Measurements from ENCODE around the gene ACAD8.
"Not testable (repeated sequence)": the region's sequence is repeated elsewhere in the genome, so short reads cannot be mapped to it uniquely, and the experiment has no call there.

ACAD8 gene

DNA sequence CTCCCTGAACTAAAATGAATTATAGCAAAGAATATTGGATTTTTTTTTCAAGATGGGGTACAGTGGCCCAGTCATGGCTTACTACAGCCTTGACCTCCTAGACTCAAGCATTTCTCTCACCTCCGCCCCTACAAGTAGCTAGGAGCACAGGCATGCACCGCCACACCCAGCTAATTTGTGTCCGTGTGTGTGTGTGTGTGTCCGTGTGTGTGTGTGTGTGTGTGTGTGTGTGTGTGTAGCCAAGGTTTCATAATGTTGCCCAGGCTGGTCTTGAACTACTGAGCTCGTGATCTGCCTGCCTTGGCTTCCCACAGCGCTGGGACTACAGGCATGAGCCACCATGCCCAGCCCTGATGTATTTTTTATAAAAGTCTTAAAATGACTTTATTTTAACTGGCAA lies 12.8 kb upstream of the ACAD8 start:
- no peak for DNase-seq (ENCODE audit: low spot score)

DNA sequence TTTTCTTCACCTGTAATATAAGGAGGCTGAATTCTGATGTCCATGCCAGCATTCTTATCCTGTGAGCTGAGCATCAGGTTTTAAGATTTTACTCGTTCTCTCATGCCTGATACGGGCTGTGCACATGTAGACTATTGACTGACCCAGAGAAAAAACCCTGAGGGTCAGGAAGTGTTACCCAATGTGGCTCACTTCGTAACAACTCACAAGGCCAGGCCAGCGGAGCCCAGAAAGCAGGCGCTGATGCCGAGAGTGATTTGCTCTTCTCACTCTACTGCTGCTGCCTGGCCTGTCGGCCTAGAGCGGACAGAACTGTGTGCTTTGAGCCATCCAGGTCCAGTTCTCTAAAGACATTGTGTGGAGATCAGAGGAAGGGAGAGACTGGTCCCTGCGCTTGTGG lies 11.0 kb upstream of the ACAD8 start:
- no peak for DNase-seq (ENCODE audit: low spot score)

DNA sequence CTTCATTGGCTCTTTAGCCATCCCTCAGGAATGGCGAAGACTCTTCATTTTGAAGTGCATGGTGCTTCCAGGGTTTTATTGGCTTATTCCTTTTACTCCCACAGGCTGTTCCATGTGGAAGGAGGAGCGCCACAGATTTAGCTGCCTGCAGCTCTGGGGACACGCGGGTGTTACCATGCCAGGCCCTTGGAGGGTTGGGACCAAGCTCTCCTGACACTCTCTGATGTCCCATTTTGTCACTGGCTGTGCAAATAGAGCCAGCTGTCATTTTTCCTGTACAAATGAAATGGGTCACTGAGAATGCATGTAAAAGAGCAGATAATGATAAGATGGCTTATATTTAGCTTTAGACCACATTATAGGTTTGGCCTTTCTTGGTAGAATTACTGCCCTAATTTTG lies 9.5 kb upstream of the ACAD8 start:
- no peak for DNase-seq (ENCODE audit: low spot score)

DNA sequence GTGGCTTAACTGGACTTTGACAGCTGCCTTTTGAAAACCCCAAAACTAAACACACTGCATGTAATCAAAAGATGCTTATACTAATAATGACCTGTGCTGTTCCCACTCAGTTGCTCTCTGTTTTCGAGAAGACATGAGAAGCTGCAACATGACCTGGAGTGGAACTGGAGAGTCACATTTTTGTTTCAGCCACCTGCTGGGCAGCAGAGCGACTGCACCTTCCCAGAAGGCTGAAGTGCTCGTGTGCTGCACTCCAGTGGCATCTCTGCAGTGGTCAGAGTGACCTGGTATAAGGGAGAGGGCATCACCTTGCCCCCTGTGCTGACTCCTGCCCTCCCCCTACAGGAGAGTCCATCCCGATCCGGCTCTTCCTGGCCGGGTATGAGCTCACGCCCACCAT lies 8.8 kb upstream of the ACAD8 start:
- DNase-seq (ENCODE audit: low spot score), result peak; percentile 34

DNA sequence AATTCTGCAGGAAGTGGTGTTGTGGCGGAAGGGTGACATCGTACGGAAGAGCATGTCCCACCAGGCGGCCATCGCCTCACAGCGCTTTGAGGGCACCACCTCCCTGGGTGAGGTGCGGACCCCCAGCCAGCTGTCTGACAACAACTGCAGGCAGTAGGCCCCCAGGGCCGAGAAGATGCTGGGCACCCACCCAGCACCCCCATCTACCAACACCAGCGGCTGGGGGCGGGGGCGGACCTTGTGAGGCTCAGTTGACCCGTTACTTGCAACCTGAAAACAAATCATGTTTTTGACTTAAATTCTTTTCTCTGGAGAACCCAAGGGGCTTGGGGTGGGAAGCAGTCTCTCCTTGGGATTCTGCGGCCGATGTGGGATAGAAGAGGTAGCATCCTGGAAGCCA lies 7.9 kb upstream of the ACAD8 start:
- DNase-seq (ENCODE audit: low spot score), result no peak

DNA sequence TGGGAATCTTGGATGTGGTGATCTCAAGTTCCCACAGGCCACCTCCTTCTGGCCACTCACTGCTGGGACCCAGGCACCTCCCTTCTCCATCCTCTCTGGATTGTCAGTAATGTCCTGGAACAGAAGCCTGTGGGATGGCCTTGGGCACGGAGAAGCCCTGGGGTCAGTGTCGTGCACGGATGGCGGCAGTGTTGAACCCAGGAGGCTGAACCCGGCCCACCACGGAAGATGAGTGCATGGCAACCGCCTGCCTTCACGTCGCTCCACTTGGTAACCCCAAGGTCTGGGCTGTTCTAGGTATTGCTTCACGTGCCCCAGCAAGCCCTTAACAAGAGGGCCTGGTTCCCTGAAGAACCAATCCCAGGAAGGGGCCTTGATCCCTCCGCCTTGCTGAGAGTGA lies 7.3 kb upstream of the ACAD8 start:
- DNase-seq (ENCODE audit: low spot score), result no peak

DNA sequence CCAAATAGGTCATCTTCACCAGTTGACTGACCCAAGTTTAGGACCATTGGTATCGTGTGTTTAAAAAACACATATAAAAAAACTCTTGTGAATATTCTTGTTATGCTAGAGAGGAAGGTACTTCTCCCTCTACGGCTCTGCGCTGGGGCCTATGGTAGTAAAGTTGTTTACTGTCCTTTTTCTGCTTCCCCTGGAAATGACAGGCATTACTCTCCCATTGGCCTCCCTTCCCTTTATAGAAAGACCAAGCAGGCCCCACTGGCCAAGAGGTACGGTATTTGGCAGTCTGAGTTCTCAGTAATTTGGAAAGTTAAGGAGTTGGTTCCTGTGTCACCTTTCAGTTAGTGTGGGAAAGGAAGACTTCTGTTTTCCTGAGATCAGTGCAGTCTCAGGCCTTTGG lies 6.7 kb upstream of the ACAD8 start:
- no peak for DNase-seq (ENCODE audit: low spot score)

DNA sequence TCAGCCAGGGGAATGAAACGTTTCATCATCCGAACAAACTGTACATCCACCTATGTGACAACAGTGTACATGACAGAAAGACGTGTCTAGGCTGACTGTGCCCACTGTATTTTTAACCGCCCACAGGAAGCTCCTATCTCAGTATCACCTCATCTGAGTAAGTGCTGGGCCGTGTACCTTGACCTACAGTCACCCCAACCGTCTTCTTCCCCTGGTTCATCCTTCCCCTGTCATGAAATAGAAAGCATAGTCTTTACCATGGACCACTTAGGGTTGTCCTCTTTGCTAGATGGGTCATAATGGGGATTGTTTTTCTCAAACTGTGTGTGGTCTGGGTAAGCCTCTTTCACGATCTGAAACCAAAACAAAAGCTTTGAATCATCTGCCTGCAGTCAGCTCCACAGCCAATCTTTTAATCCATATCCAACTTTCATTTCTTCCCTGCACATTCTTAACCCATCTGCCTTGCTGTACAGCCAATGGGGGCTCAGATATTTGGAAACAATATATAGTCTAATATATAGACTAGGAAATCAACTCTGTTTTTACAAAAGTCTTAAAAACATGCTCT lies 4.4 kb upstream of the ACAD8 start:
- DNase-seq (ENCODE audit: low spot score), result no peak

DNA sequence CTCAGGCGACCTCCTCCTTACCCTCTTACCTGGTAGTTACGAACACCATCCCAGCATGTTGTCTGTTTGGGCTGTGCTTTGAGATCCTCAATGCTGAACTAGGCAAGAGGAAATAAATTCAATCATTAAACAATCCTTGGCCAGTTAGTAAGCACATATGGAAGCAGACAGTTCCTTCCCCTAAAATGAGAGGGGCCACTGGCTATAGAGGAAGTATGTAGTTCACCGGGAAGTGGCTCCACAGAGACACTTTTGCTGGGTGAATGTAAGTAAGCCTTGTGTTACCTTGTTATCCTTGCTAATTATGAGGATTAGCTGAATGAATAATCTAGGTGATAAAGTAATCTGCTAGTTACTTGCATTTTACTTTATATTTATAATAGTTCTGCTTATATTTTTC lies 3.1 kb upstream of the ACAD8 start:
- DNase-seq (ENCODE audit: low spot score), result no peak

DNA sequence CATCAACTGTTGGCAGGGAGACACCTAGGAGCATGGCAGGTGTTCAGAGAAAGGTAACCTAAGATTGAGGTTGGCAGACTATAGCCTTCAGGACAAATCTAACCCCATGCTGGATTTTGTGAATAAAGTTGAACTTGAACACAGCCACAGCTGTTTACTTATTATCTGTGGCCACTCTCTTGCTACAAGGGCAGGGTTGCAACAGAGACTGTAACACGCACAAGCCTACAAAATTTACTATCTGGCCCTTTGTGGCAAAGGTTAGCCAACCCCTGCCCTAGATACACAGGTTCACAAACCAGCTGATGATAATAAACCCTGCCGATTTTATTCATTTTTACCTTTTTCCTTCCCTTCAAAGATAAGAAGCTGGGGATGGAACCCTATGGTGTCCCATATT lies 2.7 kb upstream of the ACAD8 start:
- DNase-seq (ENCODE audit: low spot score), result no peak

DNA sequence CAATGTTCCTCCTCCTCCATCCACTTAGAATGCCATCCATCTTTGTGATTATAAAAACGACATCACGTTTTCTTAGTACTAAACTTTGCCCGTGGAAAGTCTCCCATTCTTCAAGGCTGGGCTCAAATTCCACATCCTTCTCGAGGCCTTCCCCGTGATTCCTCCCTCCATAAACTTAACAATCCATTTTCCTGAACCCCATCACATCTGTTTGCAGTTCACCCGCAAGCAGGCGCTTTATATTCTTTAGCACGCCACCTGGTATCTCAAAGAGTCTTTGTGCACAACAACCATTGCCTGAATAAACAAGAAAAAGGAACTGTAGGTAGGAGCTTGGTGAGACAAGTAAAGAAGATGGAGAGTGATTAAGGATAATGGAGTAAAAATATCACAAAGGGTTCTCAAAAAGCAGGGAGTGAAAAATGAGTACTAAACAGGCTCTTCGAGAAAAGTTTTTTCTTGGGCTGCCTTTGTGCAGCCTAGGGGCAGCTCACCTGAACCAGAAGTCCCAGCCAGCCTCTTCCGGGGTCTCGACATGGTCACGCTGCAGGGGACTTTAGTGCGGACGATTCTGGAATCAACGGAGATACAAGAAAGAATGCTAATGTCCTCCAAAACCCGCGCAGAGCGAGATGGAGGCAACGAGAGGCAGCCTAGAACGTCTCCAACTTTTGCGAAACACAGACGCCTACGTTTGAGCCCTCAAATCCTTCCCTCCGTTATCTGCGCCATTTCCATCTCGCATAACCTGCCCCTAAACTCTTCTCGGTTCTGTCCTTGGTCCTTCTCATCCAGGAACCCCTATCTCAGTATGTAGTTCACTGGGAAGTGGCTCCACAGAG lies 801 bp upstream of the ACAD8 start:
- DNase-seq (ENCODE audit: low spot score), result peak; percentile 64

DNA sequence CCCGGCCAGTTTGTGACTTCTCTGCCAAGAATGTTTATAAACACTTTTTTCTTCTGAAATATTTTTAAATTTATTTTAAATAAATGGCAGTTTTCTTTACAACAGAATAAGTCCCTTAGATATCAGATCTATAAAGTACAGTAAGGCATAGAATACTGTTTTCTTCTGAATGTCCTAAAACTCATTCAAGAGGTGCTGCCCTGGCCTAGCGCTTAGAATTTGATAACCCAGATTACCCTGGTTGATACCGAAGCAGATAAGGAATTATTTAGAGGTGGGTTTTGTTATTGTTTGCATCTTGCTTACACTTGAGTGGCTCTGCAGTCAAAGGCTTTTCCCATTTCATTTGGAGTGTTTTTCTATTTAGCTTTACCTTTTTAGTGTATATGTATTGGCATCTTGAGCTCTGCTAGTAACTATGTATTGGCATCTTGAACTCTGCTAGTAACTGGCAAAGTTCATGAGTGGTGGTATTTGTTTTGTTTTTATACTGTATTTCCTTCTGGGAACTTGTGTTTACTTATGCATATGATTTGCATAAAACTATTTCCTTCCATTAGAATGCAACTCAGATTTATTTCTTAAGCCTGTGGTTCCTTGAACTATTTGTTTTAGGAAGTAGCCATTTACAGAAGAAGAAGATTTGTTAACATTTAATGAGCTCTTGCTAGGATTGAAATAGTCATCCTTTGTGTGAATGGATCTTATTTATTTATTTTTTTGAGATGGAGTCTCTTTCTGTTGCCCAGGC lies 1.2 kb downstream of the ACAD8 start:
- DNase-seq (ENCODE audit: low spot score), result no peak

DNA sequence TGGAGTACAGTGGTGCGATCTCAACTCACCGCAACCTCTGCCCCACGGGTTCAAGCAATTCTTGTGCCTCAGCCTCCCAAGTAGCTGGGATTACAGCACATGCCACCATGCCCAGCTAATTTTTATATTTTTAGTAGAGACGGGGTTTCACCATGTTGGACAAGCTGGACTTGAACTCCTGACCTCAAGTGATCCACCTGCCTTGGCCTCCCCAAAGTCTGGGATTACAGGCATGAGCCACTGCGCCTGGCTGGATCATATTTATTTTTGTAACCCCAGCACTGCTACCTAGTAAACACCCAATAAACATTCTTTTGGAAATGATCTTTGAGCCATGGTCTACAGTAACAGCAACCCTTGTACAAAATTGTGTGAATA lies 1.8 kb downstream of the ACAD8 start:
- DNase-seq (ENCODE audit: low spot score), result not testable (repeated sequence)

DNA sequence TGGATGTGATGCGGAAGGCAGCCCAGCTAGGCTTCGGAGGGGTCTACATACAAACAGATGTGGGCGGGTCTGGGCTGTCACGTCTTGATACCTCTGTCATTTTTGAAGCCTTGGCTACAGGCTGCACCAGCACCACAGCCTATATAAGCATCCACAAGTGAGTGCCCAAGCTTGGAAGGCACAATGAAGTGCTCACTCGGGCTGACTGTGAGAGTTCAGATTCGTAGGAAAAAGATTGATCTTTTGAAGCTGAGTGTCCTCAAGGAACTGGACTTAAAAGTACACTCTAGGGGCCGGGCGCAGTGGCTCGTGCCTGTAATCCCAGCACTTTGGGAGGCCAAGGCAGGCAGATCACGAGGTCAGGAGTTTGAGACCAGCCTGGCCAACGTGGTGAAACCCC lies 3.7 kb downstream of the ACAD8 start:
- no peak for DNase-seq (ENCODE audit: low spot score)

DNA sequence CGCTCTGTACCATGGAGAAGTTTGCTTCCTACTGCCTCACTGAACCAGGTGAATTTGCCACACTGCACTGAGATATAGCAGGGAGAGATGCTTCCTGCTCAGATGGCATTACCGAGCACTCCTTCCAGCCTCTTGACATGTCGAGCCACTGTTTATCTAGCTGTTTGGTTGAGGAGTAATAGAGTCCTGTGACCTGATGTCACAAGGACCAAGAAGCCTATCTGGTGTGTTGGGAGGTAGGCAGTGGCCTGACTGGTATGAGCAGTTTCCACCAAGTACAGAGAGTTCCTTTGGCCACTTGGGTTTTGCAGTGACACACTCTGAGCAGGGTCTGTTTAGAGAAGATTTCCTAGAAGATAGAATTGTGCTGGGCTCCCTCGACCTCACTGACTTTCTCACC lies 5.2 kb downstream of the ACAD8 start:
- DNase-seq (ENCODE audit: low spot score), result no peak

DNA sequence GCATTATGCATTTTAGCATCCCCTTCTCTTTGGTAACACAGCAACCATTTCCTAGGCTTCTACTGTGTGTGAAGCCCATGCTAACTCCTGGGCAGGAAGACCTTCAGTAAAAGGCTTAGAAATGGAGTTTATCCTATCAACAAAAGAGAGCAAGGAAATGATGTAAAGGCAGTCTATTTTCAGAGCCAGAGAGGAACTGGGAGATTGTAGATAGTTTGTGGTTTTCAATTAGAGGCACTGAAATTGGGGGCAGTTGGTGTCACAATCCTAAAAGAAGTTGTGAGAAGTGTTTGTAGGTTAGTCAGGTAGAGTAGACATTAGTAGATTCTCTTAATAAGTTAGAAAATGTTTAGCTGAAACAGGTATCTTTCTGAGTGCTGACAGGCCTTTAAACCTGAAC lies 7.1 kb downstream of the ACAD8 start:
- no peak for DNase-seq (ENCODE audit: low spot score)

DNA sequence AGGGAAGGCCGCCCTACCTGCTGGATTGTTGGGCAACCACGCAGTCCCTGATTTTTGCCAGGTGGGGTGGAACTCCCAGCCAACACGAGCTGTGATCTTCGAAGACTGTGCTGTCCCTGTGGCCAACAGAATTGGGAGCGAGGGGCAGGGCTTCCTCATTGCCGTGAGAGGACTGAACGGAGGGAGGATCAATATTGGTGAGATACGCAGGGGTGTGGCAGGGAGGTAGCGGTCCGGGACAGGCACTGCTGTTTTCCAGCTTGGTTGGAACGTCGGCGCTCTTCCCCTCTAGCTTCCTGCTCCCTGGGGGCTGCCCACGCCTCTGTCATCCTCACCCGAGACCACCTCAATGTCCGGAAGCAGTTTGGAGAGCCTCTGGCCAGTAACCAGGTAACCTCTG lies 7.6 kb downstream of the ACAD8 start:
- DNase-seq (ENCODE audit: low spot score), result no peak

DNA sequence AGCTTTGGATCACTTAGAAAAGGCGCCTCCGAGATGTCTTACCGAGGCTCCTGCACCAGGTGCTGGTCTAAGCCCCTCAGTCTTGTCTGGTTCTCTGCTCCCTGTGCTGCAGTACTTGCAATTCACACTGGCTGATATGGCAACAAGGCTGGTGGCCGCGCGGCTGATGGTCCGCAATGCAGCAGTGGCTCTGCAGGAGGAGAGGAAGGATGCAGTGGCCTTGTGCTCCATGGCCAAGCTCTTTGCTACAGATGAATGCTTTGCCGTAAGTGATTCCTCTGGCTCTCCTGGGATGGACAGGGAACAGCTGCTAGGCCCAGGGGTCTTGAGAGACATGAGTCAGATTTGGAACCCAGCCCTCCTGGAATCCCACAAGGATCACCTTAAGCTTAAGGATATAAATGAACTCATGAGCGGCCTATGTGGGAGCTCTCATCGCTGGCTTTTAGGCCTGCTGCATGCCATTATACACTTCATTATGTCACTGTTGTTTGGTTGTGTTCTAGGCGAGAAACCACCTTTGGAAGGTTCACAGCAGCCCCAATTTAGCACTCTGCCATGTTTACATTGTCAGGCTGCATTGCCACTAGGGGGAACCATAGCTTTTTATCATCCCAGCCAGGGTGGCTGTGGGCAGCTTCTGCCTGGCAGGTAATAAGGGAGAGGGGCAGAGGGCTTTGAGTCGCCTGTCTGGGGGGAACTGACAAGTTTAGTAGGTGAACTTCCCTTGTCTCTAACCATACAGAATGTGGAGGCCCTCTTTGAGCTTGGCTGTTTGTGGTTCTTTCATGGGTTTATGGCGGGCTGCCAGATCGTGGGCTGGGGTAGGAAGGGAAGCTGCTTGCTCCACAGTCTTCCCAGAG lies 8.5 kb downstream of the ACAD8 start:
- no peak for DNase-seq (ENCODE audit: low spot score)

DNA sequence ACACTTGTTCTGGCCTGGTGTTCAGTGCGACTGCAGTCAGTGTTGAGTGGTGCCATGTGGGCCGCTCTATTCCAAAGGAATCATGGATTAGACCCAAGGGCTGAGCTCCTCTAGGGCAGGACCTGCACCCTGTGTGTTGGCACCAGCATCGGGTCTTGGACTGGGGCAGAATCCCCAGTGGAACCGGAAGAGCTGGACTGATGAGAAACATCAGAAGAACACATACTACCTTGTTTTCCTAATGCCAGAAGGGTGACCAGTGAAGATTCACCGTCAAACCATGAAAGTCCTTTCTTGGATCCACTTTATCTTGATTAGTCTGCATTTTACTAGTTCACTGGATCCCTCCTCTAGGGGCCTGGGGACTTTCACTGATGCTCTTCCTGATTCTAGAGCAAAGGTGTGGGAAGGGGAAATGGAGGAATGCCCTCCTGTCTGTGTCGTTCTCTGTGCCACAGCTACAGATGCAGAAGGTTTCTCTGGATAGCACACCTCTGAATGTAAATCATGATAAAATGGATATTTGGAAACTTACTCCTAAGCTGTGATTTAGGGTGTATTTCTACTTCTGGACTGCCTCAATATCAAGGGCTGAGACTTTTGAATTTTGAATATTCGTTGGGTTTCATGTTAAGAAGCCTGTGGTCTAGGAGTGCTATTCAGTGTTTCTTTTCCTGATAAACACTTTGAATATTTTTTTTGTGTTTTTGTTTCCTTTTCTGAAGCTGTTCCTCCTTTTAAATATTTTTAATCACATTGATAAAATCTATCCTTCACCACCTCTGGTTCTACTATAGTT lies 11.8 kb downstream of the ACAD8 start:
- DNase-seq (ENCODE audit: low spot score), result no peak

DNA sequence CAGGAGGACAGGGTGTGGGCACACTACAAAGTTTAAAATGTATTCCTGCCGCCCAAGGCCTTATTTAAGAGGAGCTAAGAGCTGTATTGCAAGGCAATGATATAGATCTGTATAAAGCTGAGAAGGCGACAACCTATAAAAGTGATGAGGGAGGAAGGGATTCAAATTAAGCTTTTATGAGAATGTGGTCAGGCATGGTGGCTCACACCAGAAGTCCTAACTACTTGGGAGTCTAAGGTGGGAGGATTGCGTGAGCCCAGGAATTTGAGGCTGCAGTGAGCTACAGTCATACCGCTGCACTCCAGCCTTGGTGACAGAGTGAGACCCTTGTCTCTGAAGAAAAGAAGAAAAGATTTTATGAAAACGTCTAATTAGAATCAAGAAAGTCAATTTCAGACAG lies 13.1 kb downstream of the ACAD8 start:
- peak; percentile 33 for DNase-seq (ENCODE audit: low spot score)

DNA sequence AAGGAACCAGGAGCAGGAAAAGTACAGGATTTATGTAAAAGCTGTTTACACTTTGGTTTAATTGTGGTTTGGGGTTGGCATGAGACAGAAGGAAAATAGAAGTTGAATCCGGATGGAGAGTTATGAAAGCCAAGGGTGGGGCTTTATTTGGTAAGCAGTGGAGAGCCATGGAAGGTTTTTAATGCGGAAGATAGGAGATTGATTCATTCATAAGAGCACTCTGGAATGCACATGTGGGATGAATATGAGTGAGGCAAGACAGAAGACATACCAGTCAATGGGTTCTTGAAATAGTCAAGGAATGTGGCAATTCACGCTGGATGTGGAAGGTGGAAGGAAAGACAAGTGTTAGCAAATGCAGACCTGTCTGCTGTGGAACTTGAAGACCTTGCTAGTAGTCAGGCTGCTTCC lies 13.5 kb downstream of the ACAD8 start:
- DNase-seq (ENCODE audit: low spot score), result peak; percentile 85

DNA sequence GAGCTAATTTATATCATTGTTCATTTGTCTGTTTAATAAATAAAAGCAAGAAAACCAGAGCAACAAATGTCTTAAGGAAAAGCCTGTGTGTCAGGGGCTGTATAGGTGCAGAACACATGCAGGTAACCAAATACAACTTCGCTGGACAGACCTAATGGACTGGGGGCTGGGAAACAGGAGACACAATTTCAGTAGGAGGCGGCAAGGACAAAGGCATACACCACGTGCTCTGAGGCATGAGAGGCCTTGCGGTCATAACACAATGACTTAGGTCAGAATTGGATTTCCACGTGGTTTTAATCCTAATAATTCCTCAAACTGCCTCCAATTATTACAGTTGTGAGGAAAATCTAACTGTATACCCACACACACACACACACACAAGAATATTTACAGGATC lies 14.1 kb downstream of the ACAD8 start:
- no peak for DNase-seq (ENCODE audit: low spot score)

Measured in SW480 (cell line).